Peyer's patch (tissue), 4 donors: ENCODE measurements around the gene TINCR.

ENCODE experiments used
- POLR2A ChIP-seq, 2 donors: fragments of 450-650 bp; IDR thresholded peaks; one replicate each; pipeline ENCODE4 v1.5.1; 2017; ENCODE audit warnings: antibody characterized with exemption in 2 of 2, mild to moderate bottlenecking in 2 of 2, moderate library complexity in 2 of 2
- TF ChIP-seq, protein P1 (sequence below), 6 experiments: fragments of 450-650 bp in 4 of 6; fragments of 200-600 bp in 2 of 6; sonication (generic) in 1 of 6; IDR thresholded peaks; one replicate each; pipeline ENCODE4 v1.5.1; 2017 to 2019; ENCODE audit warnings: antibody characterized with exemption in 6 of 6, mild to moderate bottlenecking in 3 of 6, moderate library complexity in 1 of 6

DNA sequence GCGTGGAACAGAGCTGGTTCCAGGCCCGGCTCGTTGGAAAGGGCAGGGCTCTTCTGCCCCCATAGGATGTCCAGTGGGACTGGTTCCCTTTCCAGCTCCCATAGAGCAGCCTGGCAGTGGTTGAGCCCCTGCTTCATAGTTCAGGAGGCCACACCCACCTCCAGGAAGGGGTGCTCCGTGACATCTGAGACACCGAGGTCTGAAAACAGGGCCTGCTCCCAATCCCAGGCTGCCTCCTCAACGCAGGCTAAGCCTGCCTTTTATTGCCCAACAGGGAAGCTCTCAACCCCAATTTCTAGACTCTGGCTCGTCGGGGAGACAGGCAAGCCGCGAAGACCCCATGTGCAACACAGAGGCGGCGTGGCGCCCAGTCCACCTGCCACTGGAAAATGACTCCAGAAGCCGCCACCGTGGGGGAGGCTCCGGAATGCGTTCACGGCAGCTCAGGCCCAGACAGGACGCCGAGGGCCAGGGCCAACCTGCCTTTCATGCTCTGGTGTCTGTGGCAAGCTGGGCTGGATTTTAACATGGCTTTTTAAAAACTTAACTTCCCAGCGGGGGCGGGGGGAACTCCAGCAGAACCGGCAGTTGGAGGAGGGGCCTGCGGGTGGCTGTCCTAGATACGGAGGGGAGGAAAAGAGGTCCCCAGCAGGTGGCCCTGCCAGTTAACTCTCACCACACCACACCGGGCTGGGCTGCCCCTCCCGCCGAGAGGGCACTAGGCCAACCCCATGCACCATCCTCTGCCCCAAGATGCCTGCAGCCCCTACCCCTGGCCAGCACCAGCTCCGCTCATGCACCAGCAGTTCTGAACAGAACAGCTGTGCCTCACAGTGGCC is 17.9 kb upstream of the TINCR start:
- no peak for TF ChIP-seq POLR2A (IDR thresholded peaks at IDR 0.05)
- TF ChIP-seq, protein P1, sequence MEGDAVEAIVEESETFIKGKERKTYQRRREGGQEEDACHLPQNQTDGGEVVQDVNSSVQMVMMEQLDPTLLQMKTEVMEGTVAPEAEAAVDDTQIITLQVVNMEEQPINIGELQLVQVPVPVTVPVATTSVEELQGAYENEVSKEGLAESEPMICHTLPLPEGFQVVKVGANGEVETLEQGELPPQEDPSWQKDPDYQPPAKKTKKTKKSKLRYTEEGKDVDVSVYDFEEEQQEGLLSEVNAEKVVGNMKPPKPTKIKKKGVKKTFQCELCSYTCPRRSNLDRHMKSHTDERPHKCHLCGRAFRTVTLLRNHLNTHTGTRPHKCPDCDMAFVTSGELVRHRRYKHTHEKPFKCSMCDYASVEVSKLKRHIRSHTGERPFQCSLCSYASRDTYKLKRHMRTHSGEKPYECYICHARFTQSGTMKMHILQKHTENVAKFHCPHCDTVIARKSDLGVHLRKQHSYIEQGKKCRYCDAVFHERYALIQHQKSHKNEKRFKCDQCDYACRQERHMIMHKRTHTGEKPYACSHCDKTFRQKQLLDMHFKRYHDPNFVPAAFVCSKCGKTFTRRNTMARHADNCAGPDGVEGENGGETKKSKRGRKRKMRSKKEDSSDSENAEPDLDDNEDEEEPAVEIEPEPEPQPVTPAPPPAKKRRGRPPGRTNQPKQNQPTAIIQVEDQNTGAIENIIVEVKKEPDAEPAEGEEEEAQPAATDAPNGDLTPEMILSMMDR (IDR thresholded peaks at IDR 0.05): no peak
